Fibroblast of skin of scalp (primary cell): Measurements from ENCODE around the gene SLC25A5.

Experiments used
- DNase-seq: peaks from one replicate; pipeline ENCODE4 v3.0.0-alpha.2; 2013

SLC25A5 gene

DNA sequence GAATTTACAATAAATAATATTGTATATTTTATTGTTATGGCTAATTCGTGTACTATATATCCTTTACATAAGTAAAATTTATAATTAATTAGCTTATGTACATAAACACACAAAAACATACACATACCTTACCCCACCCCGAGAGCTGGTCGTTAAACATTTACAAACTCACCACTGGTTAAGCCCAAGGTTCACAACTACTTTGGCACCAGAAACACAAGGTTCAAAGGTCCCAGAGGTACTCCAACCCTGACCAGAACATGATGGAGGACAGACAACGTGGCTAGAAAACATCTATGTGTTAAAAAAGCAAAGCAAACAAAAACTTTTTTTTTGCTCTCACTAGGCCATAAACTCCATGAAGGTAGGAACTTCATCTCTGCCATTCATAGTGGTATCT is 37.7 kb downstream of the SLC25A5 start:
- no peak for DNase-seq

DNA sequence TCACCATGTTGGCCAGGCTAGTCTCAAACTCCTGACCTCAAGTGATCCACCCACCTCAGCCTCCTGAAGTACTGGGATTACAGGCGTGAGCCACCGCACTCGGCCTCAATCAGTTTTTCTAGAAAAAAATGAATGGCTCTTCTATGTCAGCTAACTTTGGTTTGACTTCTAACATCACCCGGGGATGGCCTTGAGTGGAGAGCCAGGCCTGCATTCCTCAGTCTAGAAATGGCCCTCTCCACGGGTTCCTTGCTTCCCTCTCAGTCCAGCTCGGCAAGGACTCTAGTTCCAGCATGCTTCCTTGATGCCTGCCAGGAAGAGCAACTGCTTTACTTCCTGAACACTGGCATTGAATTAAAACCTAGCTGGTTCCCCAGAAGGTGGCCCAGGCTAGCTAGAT is 39.0 kb downstream of the SLC25A5 start:
- no peak for DNase-seq

DNA sequence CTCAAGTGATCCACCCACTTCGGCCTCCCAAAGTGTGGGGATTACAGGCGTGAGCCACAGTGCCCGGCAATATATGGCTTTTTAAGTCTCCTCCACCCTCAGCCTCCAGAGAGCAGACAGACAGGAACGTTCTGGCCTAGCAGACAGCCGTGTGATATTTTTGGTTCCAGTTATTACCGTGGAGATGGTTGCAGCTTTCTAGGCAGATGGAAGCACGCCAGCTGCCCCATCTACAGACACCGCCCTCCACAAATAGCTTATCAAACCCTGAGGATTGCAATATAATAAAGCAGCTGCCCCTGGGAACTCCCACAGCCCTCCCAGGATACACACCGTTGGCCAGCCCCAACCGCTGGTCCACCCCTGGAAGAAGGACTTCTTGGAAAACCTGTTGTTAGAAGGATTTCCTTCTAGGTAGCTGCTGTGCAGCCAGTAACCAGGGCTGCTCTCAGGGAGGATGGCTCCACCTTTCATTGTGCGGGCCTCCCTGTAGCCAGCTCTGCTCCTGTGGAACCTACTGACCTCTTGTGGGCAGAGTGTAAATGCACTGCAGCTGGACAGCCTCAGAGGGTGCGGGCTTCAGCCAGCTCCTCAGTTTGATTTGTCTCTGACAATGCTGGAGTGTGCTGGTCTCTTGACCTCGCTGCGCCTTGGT is 44.0 kb downstream of the SLC25A5 start:
- peak; percentile 75 for DNase-seq

DNA sequence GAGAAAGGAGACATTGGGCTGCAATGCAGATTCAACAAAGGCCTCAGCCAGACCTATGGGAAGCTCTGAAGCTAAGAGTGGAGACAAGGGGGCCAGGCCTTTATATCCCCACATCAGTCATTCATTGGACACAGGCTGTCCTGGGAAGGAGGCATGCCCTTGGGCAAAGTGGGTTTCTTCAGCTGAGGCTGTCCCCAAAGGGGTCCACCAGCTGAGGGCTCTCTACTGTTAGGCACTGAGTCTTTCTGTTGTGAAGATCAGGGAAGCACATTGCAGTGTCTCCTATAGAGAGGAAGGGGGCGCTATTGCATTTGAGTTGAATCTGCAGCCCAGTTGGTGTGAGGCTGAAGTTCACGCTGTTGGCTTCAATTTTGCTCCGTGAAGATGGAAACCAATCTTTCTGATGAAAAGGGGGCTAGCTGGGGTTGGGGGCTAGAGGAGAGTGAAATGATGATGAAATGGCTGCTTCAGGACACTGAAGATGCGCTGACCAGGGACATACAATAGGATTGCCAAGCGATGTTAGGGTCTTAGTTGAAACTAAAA is 48.0 kb downstream of the SLC25A5 start:
- peak; percentile 70 for DNase-seq

- DNase-seq = no peak
Observed at GRCh38 chrX:119518371-119518770, 50.1 kb downstream of the SLC25A5 start.
